22Rv1 (cell line): ENCODE results near the gene ENDOV.

Experiments used
- CTCF ChIP-seq: fragments of 450-650 bp; IDR thresholded peaks from 2 replicates; pipeline ENCODE4 v1.5.1; 2017; ENCODE audit warnings: mild to moderate bottlenecking
- ZFX ChIP-seq: fragments of 450-650 bp; IDR thresholded peaks from 2 replicates; pipeline ENCODE4 v1.6.1; 2017; ENCODE audit warnings: antibody characterized with exemption, borderline replicate concordance

- TF ChIP-seq CTCF (no peak), ZFX (no peak)
Measured at GRCh38 chr17:80445007-80445725, 30.2 kb downstream of the ENDOV start.
